Sigmoid colon (tissue), 4 donors: ENCODE results near the gene LDB2.

Experiments
- CTCF ChIP-seq, 4 experiments: fragments of 450-650 bp in 3 of 4; fragments of 200-600 bp in 1 of 4; IDR thresholded peaks; one replicate each; pipeline ENCODE4 v1.5.1; 2016 to 2019; ENCODE audit warnings: antibody characterized with exemption in 4 of 4, mild to moderate bottlenecking in 3 of 4, moderate library complexity in 2 of 4
- EP300 ChIP-seq, 4 donors: sonication (generic); formaldehyde crosslinking; IDR thresholded peaks; one replicate each; pipeline ENCODE4 v1.6.1; 2017; ENCODE audit warnings: antibody characterized with exemption in 4 of 4
- POLR2A ChIP-seq, 2 donors: fragments of 450-650 bp; IDR thresholded peaks; one replicate each; pipeline ENCODE4 v1.6.1; 2016; ENCODE audit warnings: antibody characterized with exemption in 2 of 2, mild to moderate bottlenecking in 2 of 2, moderate library complexity in 2 of 2
- POLR2AphosphoS5 ChIP-seq, 4 donors: sonication (generic); formaldehyde crosslinking; IDR thresholded peaks; one replicate each; pipeline ENCODE4 v1.6.1; 2017; ENCODE audit warnings: antibody characterized with exemption in 4 of 4

- TF ChIP-seq CTCF (IDR thresholded peaks at IDR 0.05) (no peak), POLR2A (IDR thresholded peaks at IDR 0.05) (no peak), EP300 (IDR thresholded peaks at IDR 0.05) (no peak), POLR2AphosphoS5 (IDR thresholded peaks at IDR 0.05) (no peak)
Measured at GRCh38 chr4:16812041-16812440, 86.4 kb downstream of the LDB2 start.
